ENCODE data around the gene FBN2.
"Not testable (repeated sequence)": the region's sequence is repeated elsewhere in the genome, so short reads cannot be mapped to it uniquely, and the experiment has no call there.

The FBN2 gene

DNA sequence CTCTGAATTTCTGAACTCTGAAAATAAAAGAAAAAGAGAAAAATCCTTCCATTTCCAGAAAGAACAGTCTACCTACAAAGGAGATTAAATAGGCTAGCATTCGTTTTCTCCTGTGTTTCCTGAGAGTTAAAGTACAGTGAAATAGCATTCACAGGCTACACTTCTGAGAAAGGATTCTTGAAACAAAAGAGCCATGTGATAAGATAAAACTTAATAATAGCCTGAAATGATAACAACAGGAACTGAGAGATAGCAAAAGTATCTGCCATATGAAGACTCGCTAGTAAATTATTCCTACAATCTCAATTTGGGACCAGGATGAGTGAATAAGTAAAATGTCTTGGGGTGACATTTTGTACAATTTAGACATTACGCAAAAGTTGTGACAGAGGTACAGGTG lies 62.4 kb downstream of the FBN2 start:
- DNase-seq, result no peak

DNA sequence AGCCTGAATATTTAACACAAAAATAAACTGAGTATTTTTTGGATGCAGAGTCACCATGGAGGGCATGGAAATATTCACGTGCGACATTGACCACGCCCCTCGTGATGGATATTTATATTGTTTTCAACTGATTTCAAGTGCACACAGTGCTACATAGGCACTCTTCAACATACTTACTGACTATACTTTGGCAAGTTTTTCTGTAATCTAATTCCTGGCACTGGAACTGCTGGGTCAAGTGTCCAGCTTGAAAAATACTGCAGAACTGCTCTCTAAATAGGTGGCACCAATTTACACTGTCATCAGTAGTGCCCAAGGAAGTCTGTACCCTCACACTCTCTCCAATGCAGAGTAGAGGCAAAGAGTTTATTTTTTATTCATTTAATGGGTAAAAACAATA lies 65.1 kb downstream of the FBN2 start:
- DNase-seq, result no peak

DNA sequence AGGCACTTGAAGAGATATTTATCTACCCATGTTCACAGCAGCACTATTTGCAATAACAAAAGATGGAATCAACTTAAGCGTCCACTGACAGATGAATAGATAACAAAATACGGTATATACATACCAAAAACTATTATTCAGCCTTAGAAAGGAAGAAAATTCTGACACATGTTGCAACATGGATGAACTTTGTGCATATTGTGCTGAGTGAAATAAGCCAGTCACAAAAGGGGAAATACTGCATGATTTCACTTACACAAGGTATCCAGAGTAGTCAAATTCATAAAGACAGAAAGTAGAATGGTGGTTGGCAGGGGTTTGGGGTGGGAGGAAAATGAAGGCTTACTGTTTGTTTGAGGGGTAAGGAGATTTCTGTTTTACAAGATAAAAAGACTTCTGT lies 66.0 kb downstream of the FBN2 start:
- no peak for DNase-seq

DNA sequence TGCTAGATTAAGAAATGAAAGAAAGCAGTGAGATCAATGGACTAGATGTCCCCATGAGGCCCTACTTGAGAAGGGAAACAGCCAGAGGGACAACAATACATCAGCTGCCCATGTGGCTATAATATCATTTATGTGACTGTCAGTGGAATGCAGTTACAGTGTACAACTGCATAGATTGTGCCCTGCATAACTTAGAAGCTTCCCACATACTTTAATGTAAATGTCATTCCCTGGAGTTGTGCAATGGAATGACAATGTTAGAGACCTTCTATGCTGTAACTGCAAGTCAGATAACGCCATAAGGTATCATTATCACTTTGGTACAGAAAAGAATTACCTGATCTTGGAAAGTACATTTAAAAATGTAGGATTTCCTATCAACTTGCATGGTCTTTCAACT lies 67.4 kb downstream of the FBN2 start:
- DNase-seq, result no peak

DNA sequence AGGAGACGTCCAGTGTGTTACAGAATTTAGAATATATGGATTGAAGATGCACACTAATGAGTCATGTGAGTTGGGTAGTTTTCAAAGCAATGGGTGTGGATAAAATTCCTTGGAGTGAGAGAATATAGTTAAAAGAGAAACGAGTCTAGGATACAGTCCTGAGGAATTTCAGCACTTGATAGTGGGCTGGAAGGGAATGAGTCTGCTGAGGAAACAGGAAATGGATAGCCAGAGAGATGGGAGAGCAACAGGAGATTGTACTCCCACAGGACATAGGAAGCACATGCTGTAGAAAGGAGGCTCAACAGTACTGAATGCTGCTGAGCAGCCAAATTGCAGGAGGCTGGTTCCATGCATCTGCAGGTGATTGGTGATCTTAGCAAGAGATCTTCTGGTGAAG lies 68.1 kb downstream of the FBN2 start:
- DNase-seq, result no peak

DNA sequence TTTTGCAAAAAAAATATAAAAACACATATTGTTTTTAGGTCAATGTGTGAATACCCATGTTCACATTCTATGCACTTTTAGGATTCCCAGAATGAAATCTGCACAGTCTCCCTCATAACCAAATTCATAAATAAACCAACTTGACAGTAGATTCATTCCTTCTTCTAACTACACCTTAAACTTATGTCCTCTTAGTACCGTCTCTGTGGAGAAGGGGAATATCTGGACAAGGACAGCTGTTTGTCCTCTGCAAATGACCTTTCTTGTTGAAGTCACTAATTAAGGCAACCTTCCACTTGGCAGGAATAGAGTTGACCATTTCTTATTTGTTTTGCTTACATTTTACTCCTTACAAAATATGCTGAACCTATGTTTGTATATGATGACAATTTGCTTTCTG lies 71.1 kb downstream of the FBN2 start:
- DNase-seq, result no peak

DNA sequence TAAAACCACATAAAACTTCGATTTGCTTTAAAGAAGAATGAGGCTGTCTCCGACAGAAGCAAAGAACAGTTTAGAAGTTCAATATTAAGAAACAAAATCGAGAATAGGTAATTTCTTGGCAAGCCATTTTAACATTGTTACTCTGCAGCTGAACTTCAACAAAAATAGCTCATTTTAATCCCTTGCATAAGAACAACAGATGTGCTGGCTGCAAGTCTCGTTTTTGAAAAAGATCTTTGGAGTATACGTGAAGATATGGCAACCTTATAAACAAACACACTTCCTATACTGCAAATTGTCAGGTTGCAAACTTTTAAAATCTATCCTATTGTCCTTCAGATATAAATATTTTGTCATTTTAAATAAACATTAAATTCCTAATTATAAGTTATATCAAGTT lies 71.5 kb downstream of the FBN2 start:
- no peak for DNase-seq

DNA sequence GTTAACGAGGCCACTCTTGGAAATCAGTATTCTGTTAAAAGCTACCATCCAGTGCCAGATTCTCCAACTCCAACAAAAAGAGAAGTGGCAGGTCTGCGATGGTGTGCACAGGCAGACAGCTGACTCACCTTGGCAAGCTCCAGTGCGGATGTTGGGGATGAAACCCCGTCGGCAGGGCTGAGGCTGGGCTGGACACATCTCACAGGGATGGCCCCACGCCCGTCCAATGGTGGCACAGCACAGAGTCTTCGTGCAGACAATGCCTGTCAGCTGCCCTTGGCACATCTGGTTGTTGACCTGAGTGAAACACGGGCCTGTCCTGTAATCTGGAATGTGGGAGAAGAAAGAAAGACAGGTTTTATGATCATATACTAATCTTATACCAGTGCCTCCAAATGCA lies 73.4 kb downstream of the FBN2 start:
- no peak for DNase-seq

DNA sequence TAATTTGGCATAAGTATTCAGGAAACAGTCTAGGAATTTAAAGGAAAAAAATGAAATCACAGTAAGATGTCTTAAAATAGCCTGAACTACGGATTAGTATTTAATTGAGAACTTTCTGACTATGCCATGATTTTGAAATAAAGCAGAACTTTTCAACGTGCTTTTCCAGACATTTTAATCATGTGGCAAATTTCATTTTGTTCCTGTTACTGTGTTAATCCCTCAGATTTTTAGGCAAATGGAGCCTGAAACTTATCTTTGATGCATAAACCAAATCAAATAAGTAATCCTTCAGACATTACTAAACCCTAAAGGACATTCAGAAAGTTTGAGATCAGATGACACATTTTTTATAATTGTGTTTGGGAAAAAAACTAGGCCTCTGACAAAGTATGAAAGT lies 75.7 kb downstream of the FBN2 start:
- DNase-seq, result no peak

DNA sequence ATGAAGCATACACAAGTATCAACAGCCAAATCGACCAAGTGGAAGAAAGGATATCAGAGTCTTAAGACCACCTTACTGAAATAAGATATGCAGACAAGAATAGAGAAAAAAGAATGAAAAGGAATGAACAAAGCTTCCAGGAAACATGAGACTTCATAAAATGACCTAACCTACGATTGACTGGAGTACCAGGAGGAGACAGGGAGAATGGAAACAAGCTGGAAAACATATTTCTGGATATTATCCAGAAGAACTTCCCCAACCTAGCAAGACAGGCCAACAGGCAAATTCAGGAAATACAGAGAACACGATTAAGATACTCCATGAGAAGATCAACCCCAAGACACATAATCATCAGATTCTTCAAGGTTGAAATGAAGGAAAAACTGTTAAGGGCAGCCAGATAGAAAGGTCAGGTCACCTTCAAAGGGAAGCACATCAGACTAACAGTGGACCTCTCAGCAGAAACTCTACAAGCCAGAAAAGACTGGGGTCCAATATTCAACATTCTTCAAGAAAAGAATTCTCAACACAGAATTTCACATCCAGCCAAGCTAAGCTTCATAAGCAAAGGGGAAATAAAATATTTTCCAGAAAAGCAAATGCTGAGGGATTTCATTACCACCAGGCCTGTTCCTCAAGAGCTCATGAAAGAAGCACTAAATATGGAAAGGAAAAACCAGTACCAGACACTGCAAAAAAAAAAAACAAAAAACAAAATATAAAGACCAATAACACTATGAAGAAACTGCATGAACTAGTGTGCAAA lies 80.7 kb downstream of the FBN2 start:
- DNase-seq, result not testable (repeated sequence)

DNA sequence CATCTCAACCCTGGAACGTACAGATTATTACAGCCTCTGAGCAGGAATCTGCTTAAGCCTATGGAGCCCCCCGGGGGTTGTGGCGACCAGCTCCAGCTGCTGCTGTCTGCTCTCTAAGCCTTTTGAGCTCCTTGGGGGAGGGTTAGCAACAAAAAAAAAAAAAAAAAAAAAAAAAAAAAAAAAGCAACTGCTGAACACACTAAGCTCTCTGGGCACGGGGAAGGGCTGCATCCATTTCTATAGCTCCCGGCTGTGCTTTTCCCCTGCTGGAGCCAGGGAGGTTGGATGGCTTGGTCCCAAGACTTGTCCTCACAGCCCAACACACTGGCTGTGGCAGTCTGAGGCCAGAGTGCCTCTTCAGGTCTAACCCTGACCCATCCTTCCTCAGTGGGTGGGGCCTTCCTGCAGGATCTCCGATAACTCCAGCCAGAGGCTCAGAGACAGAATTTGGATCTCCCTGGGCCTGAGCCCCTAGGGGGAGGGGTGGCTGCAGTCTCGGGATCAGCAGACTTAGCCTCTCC lies 82.1 kb downstream of the FBN2 start:
- DNase-seq, result no peak

DNA sequence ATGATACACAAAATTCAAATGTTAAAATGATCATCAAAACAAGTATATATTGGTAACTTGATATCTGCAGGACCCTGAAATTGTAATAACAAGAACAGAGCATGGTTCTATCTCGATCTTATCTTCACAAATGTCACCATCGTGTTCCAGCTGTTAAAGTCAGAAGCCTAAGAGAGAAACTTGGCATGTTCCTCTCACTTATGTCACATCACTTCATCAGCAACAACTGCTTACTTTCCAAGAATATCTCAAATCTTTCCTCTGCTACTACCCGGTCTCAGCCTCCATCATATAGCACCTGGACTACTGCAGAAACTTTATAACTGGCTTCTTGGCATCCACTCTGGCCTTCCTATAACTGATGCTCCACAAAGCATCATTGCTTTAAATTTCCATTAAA lies 84.9 kb downstream of the FBN2 start:
- DNase-seq, result no peak

DNA sequence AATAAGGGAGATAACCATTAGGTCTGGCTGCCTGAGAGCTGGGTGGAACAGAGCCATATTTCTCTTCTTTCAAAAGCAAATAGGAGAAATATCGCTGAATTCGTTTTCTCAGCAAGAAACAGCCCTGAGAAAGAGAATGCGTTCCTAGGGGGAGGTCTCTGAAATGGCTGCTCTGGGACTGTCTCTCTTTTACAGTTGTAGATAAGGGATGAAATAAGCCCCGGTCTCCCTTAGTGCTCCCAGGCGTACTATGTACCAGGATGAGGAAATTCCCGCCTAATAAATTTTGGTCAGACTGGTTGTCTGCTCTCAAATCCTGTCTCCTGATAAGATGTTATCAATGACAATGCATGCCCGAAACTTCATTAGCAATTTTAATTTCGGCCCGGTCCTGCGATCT lies 90.8 kb downstream of the FBN2 start:
- not testable (repeated sequence) for DNase-seq

DNA sequence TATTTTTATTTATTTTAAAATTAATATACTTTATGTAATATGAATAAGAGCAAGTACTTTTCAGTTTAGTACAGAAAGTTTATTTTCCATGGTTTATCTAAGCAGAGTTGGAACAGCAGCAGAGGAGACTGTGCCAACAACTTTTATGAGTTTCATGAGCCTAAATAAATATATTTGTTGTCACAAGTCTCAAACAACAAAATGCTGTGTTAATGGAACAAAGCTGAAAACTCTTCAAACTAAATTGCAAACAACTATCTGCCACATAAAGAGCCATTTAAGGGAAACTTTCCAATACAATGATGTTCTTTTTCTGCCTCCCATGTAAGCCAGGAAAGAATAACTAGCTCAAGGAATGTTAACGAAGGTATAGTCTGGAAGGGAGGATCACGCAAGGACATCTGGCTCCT lies 96.1 kb downstream of the FBN2 start:
- DNase-seq, result no peak

DNA sequence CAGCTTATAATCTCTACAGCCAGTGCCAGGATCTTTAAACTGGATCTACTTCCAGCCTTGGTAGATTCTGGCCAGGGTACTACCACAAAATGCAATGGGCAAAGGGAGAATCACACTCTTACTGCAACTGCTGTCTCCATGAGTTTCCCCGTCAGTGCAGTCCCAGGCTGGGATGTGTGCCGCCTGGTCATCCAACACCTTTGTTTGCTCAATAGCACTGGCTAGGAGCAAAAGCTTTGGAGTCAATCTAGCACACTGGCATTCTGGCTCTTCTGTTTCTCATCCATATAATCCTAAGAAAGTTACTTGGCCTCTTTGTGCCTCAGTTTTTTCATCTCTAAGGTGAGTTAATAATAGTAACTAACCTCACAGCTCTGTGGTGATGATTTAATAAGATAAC lies 96.9 kb downstream of the FBN2 start:
- DNase-seq, result no peak

DNA sequence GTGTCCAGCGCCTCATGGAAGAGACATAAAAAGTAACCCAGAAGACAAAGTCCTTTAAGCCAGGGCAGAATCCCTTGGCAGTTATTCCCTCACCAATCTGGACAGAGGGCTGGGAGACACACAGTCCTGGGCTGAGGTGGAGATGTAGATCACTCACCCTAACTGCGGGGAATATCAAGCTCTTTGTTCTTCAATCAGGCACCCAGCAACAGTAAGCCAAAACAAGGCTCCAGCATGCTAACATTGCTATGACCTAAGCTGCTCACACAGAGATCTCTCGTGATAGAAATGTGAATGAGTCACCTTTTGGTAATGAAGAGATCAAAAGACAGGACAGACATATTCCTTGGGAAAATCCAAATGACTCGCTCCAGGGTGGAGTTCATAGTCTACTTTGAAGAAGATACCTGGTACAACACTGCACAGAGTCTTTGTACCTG lies 101.3 kb downstream of the FBN2 start:
- no peak for DNase-seq

DNA sequence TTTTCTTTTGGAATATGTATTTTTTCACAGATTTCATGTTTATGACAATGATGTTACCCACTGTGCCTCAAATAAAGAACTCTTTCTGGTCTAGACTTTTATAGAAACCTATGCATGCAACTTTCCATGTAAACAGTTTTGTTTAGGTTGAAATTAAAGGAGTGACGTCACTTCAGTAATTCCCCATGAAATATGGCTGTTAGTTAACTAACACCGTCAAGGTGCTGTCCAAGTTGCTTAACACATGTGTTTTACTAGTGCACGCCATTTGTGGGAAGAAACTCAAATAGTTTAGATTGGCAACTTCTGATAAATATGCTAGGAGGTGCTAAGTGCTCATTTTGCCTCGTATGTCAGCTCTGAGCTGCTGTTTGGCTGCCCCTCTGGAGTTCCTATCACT lies 102.2 kb downstream of the FBN2 start:
- DNase-seq, result no peak

DNA sequence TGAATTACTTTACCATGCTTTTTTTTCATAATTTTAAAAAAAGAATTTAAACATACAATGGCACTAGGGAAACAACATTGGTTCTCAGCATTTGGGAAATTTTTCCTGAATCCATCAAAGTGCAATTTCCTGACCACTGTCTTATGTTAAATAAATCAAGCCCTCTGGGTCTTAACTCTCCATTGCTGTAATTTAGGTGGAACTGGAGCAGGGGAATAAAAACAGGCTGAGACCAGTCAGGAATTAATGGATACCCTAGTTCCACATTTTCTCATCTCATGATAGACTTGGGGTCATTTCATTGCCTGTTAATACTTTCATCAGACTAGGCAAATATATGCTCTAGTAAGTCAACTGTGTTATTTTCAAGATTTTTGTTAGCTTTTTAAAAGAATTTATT lies 103.1 kb downstream of the FBN2 start:
- DNase-seq, result no peak

DNA sequence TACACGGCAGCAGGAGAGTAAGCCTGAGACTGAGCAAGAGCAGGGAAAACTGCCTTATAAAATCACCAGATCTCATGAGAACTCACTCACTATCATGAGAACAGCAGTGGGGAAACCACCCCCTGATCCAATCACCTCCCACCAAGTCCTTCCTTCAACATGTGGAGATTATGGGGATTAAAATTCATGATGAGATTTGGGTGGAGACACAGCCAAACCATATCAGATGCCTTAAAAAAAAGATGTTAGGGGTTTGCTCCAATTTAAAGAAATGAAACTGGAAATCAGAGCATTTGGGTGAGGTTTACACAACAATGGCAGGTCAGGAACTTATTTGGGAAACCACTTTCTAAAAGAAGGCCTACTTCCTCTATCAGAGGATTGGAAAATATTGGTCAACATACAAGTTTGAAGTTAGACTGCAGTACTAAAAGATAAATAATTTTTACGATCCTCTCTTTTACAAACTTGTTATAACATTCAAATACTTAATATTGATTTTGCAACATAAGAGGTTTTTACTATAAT lies 105.1 kb downstream of the FBN2 start:
- no peak for DNase-seq

DNA sequence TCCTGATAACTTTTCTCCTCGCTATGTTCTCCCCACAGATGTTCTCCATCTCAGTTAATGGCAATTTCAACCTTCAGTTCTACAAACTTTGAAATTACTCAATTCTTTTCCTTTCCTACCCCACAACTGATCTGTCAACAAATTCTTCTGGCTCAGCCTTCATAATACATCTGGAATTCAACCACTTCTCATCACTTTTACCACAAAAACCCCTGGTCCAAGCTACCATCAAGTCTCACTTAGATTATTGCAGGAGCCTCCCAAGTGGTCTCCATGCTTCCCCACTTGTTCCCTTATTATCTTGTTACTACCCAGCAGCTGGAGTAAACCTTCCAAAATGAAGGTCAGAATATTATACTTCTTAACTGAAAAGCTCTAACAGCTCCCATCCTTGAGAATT lies 110.1 kb downstream of the FBN2 start:
- no peak for DNase-seq

DNA sequence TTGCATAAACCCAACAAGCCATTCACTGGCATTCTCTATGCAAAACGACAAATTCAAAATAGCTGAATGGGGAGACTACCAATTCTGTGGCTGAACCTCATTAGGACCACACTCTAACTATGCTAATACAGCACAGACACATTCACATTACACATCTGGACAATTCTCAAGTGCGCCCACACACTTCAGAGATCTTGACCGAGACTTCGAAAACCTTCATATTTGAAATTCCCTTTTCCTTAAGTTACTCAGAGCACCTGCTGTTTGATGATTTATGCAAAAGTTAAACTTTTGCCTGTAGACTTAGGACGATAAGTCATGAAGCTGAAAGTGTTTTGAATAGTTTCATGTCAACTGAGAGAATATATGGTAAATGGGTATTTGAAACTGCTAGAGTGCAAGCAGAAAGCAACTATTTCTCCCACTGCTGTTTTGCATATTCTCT lies 111.9 kb downstream of the FBN2 start:
- no peak for DNase-seq

DNA sequence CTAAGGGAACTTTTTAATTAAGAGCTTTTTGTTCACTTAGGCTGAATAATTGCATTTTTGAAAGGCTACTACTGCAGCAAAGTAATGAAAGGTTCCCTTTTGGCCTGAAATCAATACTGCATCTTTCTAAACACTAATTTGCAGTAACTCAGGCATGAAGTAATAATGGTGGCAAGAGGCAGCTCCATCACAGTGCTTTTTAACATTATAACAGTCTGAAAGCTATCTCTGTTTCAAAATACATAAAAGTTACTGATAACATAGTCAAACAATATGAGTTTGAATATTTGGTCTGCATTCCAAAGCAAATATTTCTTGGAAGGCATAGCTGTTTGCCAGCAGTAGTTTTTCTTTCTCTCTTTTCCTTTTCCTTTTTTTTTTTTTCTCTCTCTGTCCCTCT lies 113.4 kb downstream of the FBN2 start:
- no peak for DNase-seq

DNA sequence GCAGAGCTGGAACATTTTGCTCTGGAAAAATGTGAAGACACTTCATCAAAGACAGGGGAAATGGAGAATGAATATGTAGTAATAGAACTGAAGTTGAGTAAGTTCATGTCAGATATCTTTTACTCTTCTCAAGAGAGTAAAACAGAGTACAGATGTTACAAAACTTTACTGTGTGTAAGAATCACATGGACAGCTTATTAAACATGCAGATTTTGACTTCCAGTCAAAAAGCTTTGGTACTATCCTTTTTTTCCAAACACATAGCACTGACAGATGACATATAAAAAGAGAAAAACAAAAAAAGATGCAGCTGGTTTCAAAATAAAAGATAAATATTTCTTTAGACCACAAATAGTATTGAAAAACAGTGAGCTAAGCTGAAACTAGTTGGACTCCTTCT lies 115.4 kb downstream of the FBN2 start:
- no peak for DNase-seq

DNA sequence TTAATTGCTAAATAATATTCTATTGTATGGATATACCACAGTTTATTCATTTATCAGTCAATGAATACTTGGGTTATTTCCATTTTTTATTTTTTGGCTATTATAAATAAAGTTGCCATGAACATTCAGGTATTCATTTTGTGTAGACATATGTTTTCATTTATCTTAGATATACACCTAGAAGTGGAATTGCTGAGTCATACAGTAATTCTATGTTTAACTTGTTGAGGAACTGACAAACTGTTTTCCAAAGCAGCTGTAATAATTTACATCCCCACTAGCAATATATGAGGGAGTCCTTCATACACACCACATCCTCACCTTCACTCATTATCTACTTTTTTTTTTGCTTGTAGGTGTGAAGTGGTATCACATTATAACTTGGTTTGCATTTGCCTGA lies 123.6 kb downstream of the FBN2 start:
- no peak for DNase-seq

DNA sequence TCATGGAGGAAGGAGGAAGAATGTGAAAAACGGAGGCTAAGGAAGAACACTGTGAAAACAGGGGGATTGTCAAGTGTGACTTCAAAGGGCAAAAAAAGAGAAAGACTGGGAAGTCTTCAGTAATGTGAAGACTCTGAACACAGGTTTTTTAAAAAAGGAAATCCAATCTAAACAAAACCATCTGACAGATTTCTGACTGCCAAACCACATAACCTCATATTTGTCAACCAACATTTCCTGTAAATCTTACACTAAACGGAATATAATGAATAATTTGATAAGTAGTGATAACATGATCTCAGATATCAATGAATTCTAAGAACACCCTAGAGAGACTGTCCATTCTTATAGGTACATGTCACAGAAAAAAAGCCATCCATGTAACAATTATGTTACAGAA lies 124.7 kb downstream of the FBN2 start:
- no peak for DNase-seq

Measured in activated T-cell treated with anti-CD3 and anti-CD28 coated beads, Interleukin-2, amount 50 U/mL, for 1 hour (primary cell).